ENCODE measurements around the gene ZDHHC14. TPM values are rescaled to one million over a fixed set of nuclear protein-coding genes. Genes with fewer than 3 reads are reported as not detected.
"Not testable (repeated sequence)": the region's sequence is repeated elsewhere in the genome, so short reads cannot be mapped to it uniquely, and the experiment has no call there.

ZDHHC14 gene
- total RNA-seq, 2 experiments from 2014 or later = 1.3 to 1.6 TPM

DNA sequence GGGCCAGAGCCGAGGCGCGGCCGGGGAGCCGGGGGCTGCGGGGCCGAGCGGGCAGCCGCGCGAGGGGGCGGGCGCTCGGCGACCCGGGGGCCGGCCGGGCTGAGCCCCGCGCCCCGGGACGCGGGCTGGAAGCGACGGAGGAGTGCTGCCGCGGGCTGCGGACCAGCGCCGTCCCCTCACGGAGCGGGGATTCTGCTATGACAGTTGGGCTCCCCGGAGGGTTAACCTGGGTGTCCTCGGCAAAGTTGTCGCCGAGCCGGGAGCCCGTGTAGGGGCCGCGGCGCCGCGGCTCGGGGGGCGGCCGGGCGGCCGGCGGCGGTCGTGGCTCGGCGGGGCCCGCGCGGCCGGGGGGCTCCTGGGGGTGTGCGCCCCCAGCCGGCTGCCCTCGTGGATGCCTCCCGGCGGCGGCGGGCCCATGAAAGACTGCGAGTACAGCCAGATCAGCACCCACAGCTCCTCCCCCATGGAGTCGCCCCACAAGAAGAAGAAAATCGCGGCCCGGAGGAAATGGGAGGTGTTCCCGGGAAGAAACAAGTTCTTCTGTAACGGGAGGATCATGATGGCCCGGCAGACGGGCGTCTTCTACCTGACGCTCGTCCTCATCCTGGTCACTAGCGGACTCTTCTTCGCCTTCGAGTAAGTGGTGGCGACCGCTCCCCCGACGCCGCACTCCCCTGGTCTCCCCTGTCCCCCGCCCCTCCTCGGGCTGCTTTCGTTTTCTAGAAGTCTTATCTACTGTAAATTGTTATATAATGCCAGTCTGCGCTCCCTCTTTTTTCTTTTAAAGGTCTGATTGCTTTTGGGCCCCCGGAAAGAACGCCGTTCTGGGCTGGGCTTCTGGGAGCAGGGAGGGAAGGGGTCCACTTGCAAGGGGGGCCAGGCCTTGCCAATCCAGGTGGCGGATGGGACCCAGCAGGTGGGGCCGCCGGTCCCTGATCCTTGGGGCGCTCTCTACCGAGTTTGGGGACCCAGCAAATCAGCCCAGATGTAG lies 936 bp downstream of the ZDHHC14 start:
- ChIA-PET POLR2A (no interaction called here), CTCF (no interaction called here)
- Mint-ChIP-seq H3K4me3 (peak overlapping the region; percentile 89), H3K9me3 (no peaks in the 10 kb centered on the region), H3K27ac (peak overlapping the region; percentile 84), H3K36me3 (ENCODE audit: low read depth) (peaks cover 5% of the 10 kb centered on the region), H3K27me3 (no peaks in the 10 kb centered on the region), H3K4me1 (ENCODE audit: low read depth) (peaks cover 13% of the 10 kb centered on the region)
- ATAC-seq (ENCODE audit: poor library complexity) = peak; percentile 7
- no peak overlapping the region for H3K27ac ChIP-seq (ENCODE audit: low read depth in 1 of 2, low read length in 2 of 2)
- H3K4me1 ChIP-seq (ENCODE audit: insufficient read depth, low read length) = peaks cover 15% of the 10 kb centered on the region
- peak in 13 of 14 experiments; percentile 19 to 76 (median 44) for DNase-seq
- H3K36me3 ChIP-seq (ENCODE audit: insufficient read depth, low read length) = no peaks in the 10 kb centered on the region
- no peaks in the 10 kb centered on the region for H3K27me3 ChIP-seq (ENCODE audit: control insufficient read depth in 1 of 2, insufficient read depth in 2 of 2, low read length in 2 of 2)
- intact Hi-C loops (cut with DNase I, micrococcal nuclease) = loop anchor here (2.0 to 10.0 kb wide), 8 partner anchors 59 to 785 kb away; partner anchors contain the start of genes GTF2H5 (in 1 of the 2), SERAC1 (in 1 of the 2), SYNJ2 (in 1 of the 2) and TMEM242 (in 1 of the 2)
- TF ChIP-seq, protein P1, sequence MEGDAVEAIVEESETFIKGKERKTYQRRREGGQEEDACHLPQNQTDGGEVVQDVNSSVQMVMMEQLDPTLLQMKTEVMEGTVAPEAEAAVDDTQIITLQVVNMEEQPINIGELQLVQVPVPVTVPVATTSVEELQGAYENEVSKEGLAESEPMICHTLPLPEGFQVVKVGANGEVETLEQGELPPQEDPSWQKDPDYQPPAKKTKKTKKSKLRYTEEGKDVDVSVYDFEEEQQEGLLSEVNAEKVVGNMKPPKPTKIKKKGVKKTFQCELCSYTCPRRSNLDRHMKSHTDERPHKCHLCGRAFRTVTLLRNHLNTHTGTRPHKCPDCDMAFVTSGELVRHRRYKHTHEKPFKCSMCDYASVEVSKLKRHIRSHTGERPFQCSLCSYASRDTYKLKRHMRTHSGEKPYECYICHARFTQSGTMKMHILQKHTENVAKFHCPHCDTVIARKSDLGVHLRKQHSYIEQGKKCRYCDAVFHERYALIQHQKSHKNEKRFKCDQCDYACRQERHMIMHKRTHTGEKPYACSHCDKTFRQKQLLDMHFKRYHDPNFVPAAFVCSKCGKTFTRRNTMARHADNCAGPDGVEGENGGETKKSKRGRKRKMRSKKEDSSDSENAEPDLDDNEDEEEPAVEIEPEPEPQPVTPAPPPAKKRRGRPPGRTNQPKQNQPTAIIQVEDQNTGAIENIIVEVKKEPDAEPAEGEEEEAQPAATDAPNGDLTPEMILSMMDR (IDR thresholded peaks at IDR 0.05) = no peak
- peak overlapping the region; percentile 73 for H3K4me3 ChIP-seq (ENCODE audit: low read length)
- H3K9me3 ChIP-seq (ENCODE audit: control insufficient read depth in 1 of 2, insufficient read depth in 1 of 2, low read length in 2 of 2) = no peaks in the 10 kb centered on the region

DNA sequence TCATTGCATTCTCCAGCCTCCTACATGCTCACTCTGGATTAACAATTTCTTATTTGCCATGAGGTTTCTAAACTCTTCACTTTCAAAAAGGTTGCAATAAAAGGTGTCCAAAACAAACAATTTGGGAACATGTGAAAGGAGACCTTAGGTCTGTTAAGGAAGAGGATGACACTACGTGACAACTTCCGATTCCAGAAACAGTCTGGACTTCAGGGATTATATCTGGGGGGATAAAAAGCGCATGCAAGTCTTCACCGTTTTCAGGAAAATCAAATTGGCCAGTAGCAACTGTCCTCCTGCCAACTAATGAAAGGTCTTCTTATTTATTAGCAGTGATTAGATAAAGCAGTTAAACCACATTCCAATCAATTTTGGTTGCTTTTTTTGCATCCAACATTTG lies 1.8 kb downstream of the ZDHHC14 start:
- ChIA-PET CTCF (no interaction called here), POLR2A (no interaction called here)
- H3K27ac Mint-ChIP-seq = peak overlapping the region; percentile 84
- peaks cover 5% of the 10 kb centered on the region for H3K36me3 Mint-ChIP-seq (ENCODE audit: low read depth)
- no peaks in the 10 kb centered on the region for H3K27me3 ChIP-seq (ENCODE audit: control insufficient read depth in 1 of 2, insufficient read depth in 2 of 2, low read length in 2 of 2)
- H3K4me3 ChIP-seq (ENCODE audit: low read length) = no peak overlapping the region
- H3K27me3 Mint-ChIP-seq = no peaks in the 10 kb centered on the region
- ATAC-seq (ENCODE audit: poor library complexity) = no peak
- H3K9me3 ChIP-seq (ENCODE audit: control insufficient read depth in 1 of 2, insufficient read depth in 1 of 2, low read length in 2 of 2) = no peaks in the 10 kb centered on the region
- peak overlapping the region; percentile 89 for H3K4me3 Mint-ChIP-seq
- H3K27ac ChIP-seq (ENCODE audit: low read depth in 1 of 2, low read length in 2 of 2) = no peak overlapping the region
- no peaks in the 10 kb centered on the region for H3K9me3 Mint-ChIP-seq
- H3K36me3 ChIP-seq (ENCODE audit: insufficient read depth, low read length) = no peaks in the 10 kb centered on the region
- no peak for DNase-seq
- peaks cover 13% of the 10 kb centered on the region for H3K4me1 Mint-ChIP-seq (ENCODE audit: low read depth)
- TF ChIP-seq, protein P1 (IDR thresholded peaks at IDR 0.05) = no peak
- intact Hi-C loops (cut with DNase I, micrococcal nuclease) = loop anchor here (2.0 to 10.0 kb wide), 6 partner anchors 112 to 784 kb away; partner anchors contain the start of genes GTF2H5 (in 1 of the 2), SERAC1 (in 1 of the 2) and SYNJ2 (in 1 of the 2)
- H3K4me1 ChIP-seq (ENCODE audit: insufficient read depth, low read length) = peaks cover 15% of the 10 kb centered on the region

DNA sequence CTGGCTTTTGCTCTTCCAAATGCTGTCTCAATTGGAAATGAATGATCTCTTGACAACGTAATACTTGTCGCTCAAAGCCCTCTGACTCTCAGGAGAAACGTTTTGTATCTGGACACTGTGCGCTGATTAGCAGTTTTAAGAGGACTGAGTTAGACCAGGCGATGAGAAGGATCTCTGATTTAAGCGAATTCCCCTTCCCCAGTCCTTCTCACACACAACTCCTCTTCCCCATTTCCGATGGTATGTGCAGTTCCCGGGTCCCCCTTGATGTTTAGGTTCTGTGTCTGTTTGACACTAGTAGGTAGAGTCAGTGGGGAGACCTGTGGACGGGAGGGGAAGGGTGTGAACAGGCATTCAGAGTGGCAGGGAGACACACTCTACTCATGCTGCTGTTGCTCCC lies 2.5 kb downstream of the ZDHHC14 start:
- H3K4me1 Mint-ChIP-seq (ENCODE audit: low read depth) = peaks cover 13% of the 10 kb centered on the region
- ATAC-seq (ENCODE audit: poor library complexity) (no peak), DNase-seq (no peak)
- H3K4me1 ChIP-seq (ENCODE audit: insufficient read depth, low read length) = peaks cover 15% of the 10 kb centered on the region
- no peak overlapping the region for H3K27ac ChIP-seq (ENCODE audit: low read depth in 1 of 2, low read length in 2 of 2)
- no peak overlapping the region for H3K4me3 ChIP-seq (ENCODE audit: low read length)
- peaks cover 5% of the 10 kb centered on the region for H3K36me3 Mint-ChIP-seq (ENCODE audit: low read depth)
- H3K36me3 ChIP-seq (ENCODE audit: insufficient read depth, low read length) = no peaks in the 10 kb centered on the region
- H3K27me3 Mint-ChIP-seq = no peaks in the 10 kb centered on the region
- no peaks in the 10 kb centered on the region for H3K9me3 ChIP-seq (ENCODE audit: control insufficient read depth in 1 of 2, insufficient read depth in 1 of 2, low read length in 2 of 2)
- POLR2A ChIA-PET = no interaction called here
- no peak overlapping the region for H3K27ac Mint-ChIP-seq
- H3K27me3 ChIP-seq (ENCODE audit: control insufficient read depth in 1 of 2, insufficient read depth in 2 of 2, low read length in 2 of 2) = no peaks in the 10 kb centered on the region
- CTCF ChIA-PET = no interaction called here
- intact Hi-C loops (cut with DNase I, micrococcal nuclease) = loop anchor here (2.0 to 10.0 kb wide), 6 partner anchors 113 to 784 kb away; partner anchors contain the start of genes GTF2H5 (in 1 of the 2), SERAC1 (in 1 of the 2) and SYNJ2 (in 1 of the 2)
- TF ChIP-seq, protein P1 (IDR thresholded peaks at IDR 0.05) = no peak
- H3K9me3 Mint-ChIP-seq = no peaks in the 10 kb centered on the region
- peak overlapping the region; percentile 89 for H3K4me3 Mint-ChIP-seq

DNA sequence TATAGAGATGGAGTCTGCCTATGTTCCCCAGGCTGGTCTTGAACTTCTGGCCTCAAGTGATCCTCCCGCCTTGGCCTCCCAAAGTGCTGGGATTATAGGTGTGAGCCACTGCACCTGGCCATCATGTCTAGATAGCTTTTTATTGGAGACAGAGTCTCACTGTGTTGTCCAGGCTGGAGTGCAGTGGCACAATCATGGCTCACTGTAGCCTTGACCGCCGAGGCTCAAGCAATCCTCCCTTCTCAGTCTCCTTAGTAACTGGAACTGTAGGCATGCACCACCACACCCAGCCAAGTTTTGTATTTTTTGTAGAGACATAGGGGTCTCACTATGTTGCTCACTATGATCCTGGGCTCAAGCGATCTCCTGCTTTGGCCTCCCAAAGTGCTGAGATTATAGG lies 4.0 kb downstream of the ZDHHC14 start:
- intact Hi-C loops (cut with DNase I, micrococcal nuclease) = loop anchor here (5.0 to 10.0 kb wide), 4 partner anchors 160 to 782 kb away; partner anchors contain the start of genes GTF2H5 (in 1 of the 2) and SERAC1 (in 1 of the 2)
- H3K9me3 Mint-ChIP-seq; H3K27ac ChIP-seq (ENCODE audit: low read depth in 1 of 2, low read length in 2 of 2); DNase-seq; ATAC-seq (ENCODE audit: poor library complexity); H3K4me3 Mint-ChIP-seq; POLR2A ChIA-PET; H3K4me3 ChIP-seq (ENCODE audit: low read length); H3K9me3 ChIP-seq (ENCODE audit: control insufficient read depth in 1 of 2, insufficient read depth in 1 of 2, low read length in 2 of 2); H3K27me3 ChIP-seq (ENCODE audit: control insufficient read depth in 1 of 2, insufficient read depth in 2 of 2, low read length in 2 of 2); H3K4me1 Mint-ChIP-seq (ENCODE audit: low read depth); H3K27ac Mint-ChIP-seq; H3K27me3 Mint-ChIP-seq; CTCF ChIA-PET; H3K36me3 ChIP-seq (ENCODE audit: insufficient read depth, low read length); H3K36me3 Mint-ChIP-seq (ENCODE audit: low read depth): not testable (repeated sequence)
- peaks cover 10% of the 10 kb centered on the region for H3K4me1 ChIP-seq (ENCODE audit: insufficient read depth, low read length)
